ENCODE data around the gene TNS3. TPM values are rescaled to one million over a fixed set of nuclear protein-coding genes. Genes with fewer than 3 reads are reported as not detected.

TNS3 gene
- total and polyA plus RNA-seq, 9 of the 15 experiments (the other 6 are each of a cell fraction or from before 2014, with no cell fraction given), result 0.20 TPM; not detected in 8

DNA sequence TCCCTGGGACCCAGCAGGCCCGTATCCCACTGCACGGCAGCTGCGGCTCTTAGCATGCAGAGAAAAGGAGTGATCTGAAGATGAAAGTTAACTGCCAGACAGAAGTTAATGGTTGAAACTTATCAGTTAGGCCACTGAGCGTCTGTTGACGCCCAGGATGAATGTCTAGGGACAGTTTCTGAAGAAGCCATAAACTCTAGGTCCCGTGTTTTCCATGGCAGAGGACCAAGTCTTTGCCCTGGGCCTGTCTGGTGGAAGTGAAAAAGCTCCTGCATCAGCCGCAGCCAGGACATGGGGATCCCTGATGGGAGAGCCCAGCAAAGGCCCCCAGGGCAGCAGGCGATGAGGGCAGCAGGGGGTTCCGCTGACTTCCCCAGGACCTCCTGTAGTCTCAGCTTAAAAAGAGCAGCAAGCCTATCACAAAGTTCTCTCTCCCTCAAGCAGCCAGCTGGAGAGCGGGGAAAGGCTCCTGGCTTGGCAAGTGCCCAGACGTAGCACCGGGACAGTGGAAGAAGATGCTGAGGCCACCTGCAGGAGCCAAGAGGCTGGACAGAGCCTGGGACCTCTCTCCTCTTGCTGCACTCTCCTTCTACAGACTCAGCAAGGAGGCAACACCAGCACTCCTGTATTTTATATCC lies 79.6 kb downstream of the TNS3 start (continued):
- TF ChIP-seq ZBTB7A (IDR thresholded peaks at IDR 0.05; ENCODE audit: borderline replicate concordance, control insufficient read depth, low read depth, low read length), result no peak
- TF ChIP-seq NR3C1 (CRISPR knock-in tag; IDR thresholded peaks at IDR 0.05), result no peak
- no peak for TF ChIP-seq NCOA4 (IDR thresholded peaks at IDR 0.05; ENCODE audit: partially characterized antibody)
- TF ChIP-seq, protein P1, sequence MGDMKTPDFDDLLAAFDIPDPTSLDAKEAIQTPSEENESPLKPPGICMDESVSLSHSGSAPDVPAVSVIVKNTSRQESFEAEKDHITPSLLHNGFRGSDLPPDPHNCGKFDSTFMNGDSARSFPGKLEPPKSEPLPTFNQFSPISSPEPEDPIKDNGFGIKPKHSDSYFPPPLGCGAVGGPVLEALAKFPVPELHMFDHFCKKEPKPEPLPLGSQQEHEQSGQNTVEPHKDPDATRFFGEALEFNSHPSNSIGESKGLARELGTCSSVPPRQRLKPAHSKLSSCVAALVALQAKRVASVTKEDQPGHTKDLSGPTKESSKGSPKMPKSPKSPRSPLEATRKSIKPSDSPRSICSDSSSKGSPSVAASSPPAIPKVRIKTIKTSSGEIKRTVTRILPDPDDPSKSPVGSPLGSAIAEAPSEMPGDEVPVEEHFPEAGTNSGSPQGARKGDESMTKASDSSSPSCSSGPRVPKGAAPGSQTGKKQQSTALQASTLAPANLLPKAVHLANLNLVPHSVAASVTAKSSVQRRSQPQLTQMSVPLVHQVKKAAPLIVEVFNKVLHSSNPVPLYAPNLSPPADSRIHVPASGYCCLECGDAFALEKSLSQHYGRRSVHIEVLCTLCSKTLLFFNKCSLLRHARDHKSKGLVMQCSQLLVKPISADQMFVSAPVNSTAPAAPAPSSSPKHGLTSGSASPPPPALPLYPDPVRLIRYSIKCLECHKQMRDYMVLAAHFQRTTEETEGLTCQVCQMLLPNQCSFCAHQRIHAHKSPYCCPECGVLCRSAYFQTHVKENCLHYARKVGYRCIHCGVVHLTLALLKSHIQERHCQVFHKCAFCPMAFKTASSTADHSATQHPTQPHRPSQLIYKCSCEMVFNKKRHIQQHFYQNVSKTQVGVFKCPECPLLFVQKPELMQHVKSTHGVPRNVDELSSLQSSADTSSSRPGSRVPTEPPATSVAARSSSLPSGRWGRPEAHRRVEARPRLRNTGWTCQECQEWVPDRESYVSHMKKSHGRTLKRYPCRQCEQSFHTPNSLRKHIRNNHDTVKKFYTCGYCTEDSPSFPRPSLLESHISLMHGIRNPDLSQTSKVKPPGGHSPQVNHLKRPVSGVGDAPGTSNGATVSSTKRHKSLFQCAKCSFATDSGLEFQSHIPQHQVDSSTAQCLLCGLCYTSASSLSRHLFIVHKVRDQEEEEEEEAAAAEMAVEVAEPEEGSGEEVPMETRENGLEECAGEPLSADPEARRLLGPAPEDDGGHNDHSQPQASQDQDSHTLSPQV (IDR thresholded peaks at IDR 0.05), result no peak
- no peak for TF ChIP-seq ZNF668 (CRISPR knock-in tag; IDR thresholded peaks at IDR 0.05)
- TF ChIP-seq, protein P2, sequence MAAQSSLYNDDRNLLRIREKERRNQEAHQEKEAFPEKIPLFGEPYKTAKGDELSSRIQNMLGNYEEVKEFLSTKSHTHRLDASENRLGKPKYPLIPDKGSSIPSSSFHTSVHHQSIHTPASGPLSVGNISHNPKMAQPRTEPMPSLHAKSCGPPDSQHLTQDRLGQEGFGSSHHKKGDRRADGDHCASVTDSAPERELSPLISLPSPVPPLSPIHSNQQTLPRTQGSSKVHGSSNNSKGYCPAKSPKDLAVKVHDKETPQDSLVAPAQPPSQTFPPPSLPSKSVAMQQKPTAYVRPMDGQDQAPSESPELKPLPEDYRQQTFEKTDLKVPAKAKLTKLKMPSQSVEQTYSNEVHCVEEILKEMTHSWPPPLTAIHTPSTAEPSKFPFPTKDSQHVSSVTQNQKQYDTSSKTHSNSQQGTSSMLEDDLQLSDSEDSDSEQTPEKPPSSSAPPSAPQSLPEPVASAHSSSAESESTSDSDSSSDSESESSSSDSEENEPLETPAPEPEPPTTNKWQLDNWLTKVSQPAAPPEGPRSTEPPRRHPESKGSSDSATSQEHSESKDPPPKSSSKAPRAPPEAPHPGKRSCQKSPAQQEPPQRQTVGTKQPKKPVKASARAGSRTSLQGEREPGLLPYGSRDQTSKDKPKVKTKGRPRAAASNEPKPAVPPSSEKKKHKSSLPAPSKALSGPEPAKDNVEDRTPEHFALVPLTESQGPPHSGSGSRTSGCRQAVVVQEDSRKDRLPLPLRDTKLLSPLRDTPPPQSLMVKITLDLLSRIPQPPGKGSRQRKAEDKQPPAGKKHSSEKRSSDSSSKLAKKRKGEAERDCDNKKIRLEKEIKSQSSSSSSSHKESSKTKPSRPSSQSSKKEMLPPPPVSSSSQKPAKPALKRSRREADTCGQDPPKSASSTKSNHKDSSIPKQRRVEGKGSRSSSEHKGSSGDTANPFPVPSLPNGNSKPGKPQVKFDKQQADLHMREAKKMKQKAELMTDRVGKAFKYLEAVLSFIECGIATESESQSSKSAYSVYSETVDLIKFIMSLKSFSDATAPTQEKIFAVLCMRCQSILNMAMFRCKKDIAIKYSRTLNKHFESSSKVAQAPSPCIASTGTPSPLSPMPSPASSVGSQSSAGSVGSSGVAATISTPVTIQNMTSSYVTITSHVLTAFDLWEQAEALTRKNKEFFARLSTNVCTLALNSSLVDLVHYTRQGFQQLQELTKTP (IDR thresholded peaks at IDR 0.05; ENCODE audit: low read depth in 1 of 2, partially characterized antibody in 2 of 2), result no peak
- no peak for TF ChIP-seq ZNF695 (CRISPR knock-in tag; IDR thresholded peaks at IDR 0.05)
